Right lobe of liver (tissue), 6 donors: ENCODE measurements around the gene ZNF710. TPM values are rescaled to one million over a fixed set of nuclear protein-coding genes. Genes with fewer than 3 reads are reported as not detected.

ENCODE experiments used
- ATAC-seq, 4 donors: fragments of 200-7000 bp; cut with Tn5 transposase; one replicate each; pipeline ENCODE4 v1.9.1; 2020; ENCODE audit warnings: mild to moderate bottlenecking in 4 of 4, moderate library complexity in 4 of 4
- DNase-seq, 3 donors: peaks; one replicate each; pipeline ENCODE4 v3.0.0-alpha.2; 2020
- H3K27ac ChIP-seq, 3 donors: fragments of 200-600 bp; one replicate each; pipeline ENCODE4 v1.8.0; 2022
- H3K27me3 ChIP-seq, 2 donors: fragments of 200-600 bp; one replicate each; pipeline ENCODE4 v1.8.0; 2022
- H3K36me3 ChIP-seq, 4 donors: fragments of 200-600 bp; sonication (generic) in 1 of 4; one replicate each; pipeline versions ENCODE4 v1.5.1 to v1.8.0; 2017 to 2022; ENCODE audit warnings: control low read depth in 1 of 4
- H3K4me1 ChIP-seq, 4 donors: fragments of 200-600 bp; sonication (generic) in 1 of 4; one replicate each; pipeline versions ENCODE4 v1.5.1 to v1.8.0; 2017 to 2022; ENCODE audit warnings: control low read depth in 1 of 4
- H3K4me3 ChIP-seq, 3 donors: fragments of 200-600 bp; one replicate each; pipeline ENCODE4 v1.8.0; 2022
- H3K9me3 ChIP-seq, 4 donors: fragments of 200-600 bp; sonication (generic) in 1 of 4; one replicate each; pipeline versions ENCODE4 v1.5.1 to v1.8.0; 2017 to 2022; ENCODE audit warnings: control low read depth in 1 of 4
- CTCF ChIP-seq, 4 donors: fragments of 200-600 bp in 3 of 4; fragments of 450-650 bp in 1 of 4; IDR thresholded peaks; one replicate each; pipeline versions ENCODE4 v1.5.1 to v1.8.0; 2016 to 2022; ENCODE audit warnings: antibody characterized with exemption in 4 of 4, mild to moderate bottlenecking in 2 of 4
- POLR2A ChIP-seq: fragments of 450-650 bp; IDR thresholded peaks from one replicate; pipeline ENCODE4 v1.6.1; 2017; ENCODE audit warnings: antibody characterized with exemption, mild to moderate bottlenecking
- WGBS: methylation state at CpG from one replicate; pipeline ENCODE4 v1.1.6; 2018; ENCODE audit warnings: low coverage, low lambda C conversion rate; ENCODE audit not compliant: insufficient coverage; ENCODE audit errors: missing lambda C conversion rate; 5-methylcytosine and 5-hydroxymethylcytosine counted together
- intact Hi-C, 2 donors: fragments of 100-400 bp; cut with DNase I; formaldehyde crosslinking; loops; one replicate each; pipeline versions ENCODE4 v1.11.2 to v1.14.1; 2022
- total RNA-seq, 6 experiments: library from RNA; depleted of rRNA in 2 of 6; stranded (reverse); fragments of >200 nt in 2 of 6; fragmentation: NEBNext Ultra II Directional in 3 of 6; extraction: Animal tissue kit (Norgen Biotek cat#: 25700) in 3 of 6; gene quantifications; one replicate each; pipeline versions ENCODE4 v1.1.0 to v1.2.4, GENCODE V29; 2016 to 2023
- donor health status: DM: no; HTN: yes; CAD: no.
- donor health status: DM: no; HTN: no; CAD: no.
- donor health status: DM: no; HTN: no; CAD: no.
- donor health status: DM: no; HTN: yes; CAD: no.
- donor health status: DM: no; HTN: yes; CAD: no.

Gene ZNF710
- total RNA-seq, 6 experiments from 2014 or later, result 4.7 to 17.1 (median 7.4) TPM

- Histone ChIP-seq H3K36me3 (no peaks in the 10 kb centered on the region), H3K4me1 (peaks cover 0 to 23% (median 10%) of the 10 kb centered on the region in 4 donors), H3K27me3 (no peaks in the 10 kb centered on the region), H3K27ac (no peak overlapping the region), H3K4me3 (no peak overlapping the region), H3K9me3 (peaks cover 0 to 4% (median 0%) of the 10 kb centered on the region in 4 donors)
- peak in 1 of 3 donors; percentile 34 for DNase-seq
- intact Hi-C loops, result no loop called here
- TF ChIP-seq POLR2A (no peak), CTCF (IDR thresholded peaks at IDR 0.05) (no peak)
- no peak for ATAC-seq
- 53% methylated on average over 4 of the region's 4 CpGs for WGBS
Measured at GRCh38 chr15:90016721-90017120, 15.6 kb downstream of the ZNF710 start.

DNA sequence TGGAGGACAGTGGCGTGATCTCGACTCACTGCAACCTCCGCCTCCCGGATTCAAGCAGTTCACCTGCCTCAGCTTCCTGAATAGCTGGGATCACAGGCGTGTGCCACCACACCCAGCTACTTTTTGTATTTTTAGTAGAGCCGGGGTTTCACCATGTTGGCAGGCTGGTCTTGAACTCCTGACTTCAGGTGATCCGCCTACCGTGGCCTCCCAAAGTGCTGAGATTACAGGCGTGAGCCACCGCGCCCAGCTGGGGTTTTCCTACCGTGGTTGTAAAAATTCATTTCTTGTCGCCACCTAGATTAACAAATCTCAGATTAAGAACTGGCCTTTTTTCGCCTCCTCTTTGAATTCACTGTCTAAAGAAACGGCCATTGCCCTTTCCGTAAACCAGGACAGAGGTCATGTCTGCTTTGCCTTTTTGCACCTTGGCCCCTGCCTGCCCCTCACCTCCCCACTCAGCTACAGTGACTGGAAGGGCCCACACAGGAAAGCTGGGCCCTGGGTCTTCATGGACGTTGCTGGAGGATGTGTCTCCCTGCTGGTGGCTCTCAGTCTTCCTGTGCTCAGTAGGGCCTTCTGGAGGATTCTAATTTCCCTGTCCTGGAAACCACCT lies 17.2 kb downstream of the ZNF710 start:
- intact Hi-C loops, result no loop called here
- no peaks in the 10 kb centered on the region for H3K27me3 ChIP-seq
- ATAC-seq, result peak; percentile 61 to 80 (median 70)
- TF ChIP-seq CTCF (IDR thresholded peaks at IDR 0.05) (no peak), POLR2A (no peak)
- peaks cover 0 to 23% (median 10%) of the 10 kb centered on the region in 4 donors for H3K4me1 ChIP-seq
- DNase-seq, result peak in 1 of 3 donors; percentile 65
- 35% methylated on average over 13 of the region's 17 CpGs for WGBS
- no peaks in the 10 kb centered on the region for H3K36me3 ChIP-seq
- peak overlapping the region in 2 of 3 donors; percentile 59 to 68 for H3K27ac ChIP-seq
- H3K9me3 ChIP-seq, result no peaks in the 10 kb centered on the region
- no peak overlapping the region for H3K4me3 ChIP-seq

DNA sequence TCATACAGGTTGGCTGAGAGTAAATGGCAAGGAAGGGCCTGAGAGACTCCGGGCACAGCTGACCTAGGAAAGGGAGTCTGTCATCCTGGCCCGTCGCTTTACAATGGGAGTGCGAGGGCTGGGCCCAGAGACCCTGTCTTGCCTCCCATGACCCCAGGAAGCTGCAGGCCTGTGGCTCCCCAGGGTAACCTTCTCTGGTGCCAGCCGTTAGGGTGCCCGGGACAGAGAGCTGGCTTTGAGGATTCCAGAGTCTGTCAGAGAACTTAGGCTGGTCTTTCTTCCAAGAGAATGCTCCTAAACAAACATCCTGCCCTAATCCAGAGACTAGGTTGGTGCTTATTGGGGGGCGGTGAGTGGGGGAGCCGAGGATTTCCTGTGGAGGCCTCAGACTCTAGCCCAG lies 18.5 kb downstream of the ZNF710 start:
- Histone ChIP-seq H3K9me3 (no peaks in the 10 kb centered on the region), H3K36me3 (no peaks in the 10 kb centered on the region), H3K4me3 (no peak overlapping the region), H3K27ac (peak overlapping the region; percentile 47 to 68 (median 53)), H3K27me3 (no peaks in the 10 kb centered on the region), H3K4me1 (peaks cover 0 to 16% (median 8%) of the 10 kb centered on the region in 4 donors)
- TF ChIP-seq CTCF (IDR thresholded peaks at IDR 0.05) (no peak), POLR2A (no peak)
- WGBS, result 66% methylated on average over 3 of the region's 8 CpGs
- DNase-seq (no peak), ATAC-seq (peak in 3 of 4 donors; percentile 5 to 13 (median 6))
- intact Hi-C loops, result no loop called here

DNA sequence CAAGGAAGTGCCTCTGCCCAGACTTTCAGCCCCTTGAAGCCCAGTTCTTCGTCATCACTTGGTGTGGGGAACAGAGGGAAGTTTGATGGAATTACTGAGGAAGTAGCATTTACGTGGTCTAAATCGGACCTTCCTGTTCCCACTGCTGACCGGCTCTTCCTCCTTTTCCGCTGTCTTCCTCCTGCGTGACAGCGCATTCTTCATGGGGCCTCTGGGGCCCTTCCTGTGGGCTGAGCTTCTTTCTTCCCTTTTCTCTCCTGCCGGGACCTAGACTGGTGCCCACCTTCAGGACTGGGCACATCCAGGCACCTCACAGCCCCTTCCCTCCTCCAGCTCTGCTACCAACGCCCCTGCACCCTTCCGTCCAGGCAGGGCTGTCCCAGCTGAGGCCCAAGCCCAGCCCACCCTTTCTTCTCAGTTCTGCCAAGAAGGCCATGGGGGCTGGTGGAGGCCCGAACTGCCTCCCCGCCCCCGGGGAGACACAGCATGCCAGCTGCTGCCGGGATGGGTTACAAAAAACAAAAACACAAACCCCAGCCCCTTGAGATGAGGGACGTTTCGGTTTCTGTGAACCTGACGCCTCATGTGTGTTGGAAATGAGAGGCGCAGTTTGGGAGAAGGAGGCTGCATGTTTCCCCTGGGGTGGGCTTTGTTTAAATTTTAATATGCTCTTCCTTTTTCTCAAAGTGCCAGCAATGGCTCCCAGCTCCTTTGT lies 19.1 kb downstream of the ZNF710 start:
- Histone ChIP-seq H3K4me3 (no peak overlapping the region), H3K4me1 (peaks cover 0 to 16% (median 8%) of the 10 kb centered on the region in 4 donors), H3K9me3 (no peaks in the 10 kb centered on the region), H3K36me3 (no peaks in the 10 kb centered on the region), H3K27me3 (no peaks in the 10 kb centered on the region), H3K27ac (peak overlapping the region; percentile 47 to 72 (median 53))
- intact Hi-C loops, result no loop called here
- ATAC-seq (peak; percentile 65 to 75 (median 68)), DNase-seq (peak; percentile 51 to 71 (median 59))
- 64% methylated on average over 11 of the region's 18 CpGs for WGBS
- TF ChIP-seq POLR2A, result no peak
- TF ChIP-seq CTCF (IDR thresholded peaks at IDR 0.05), result no peak
